Coronary artery (tissue), 2 donors: ENCODE measurements around the gene LUC7L2.
"Not testable (repeated sequence)": the region's sequence is repeated elsewhere in the genome, so short reads cannot be mapped to it uniquely, and the experiment has no call there.

ENCODE experiments used
- DNase-seq: peaks from one replicate; pipeline ENCODE4 v3.0.0-alpha.2; 2017; ENCODE audit warnings: low spot score
- H3K27ac ChIP-seq, 2 donors: fragments of 200-600 bp; sonication (generic); one replicate each; pipeline ENCODE4 v1.5.1; 2016 to 2019
- H3K4me3 ChIP-seq: fragments of 200-600 bp; sonication (generic); 2 replicates; pipeline ENCODE4 v1.5.1; 2016; ENCODE audit warnings: mild to moderate bottlenecking, moderate library complexity
- TF ChIP-seq, protein P1 (sequence below): fragments of 200-600 bp; sonication (generic); IDR thresholded peaks from one replicate; pipeline ENCODE4 v1.5.1; 2019; ENCODE audit warnings: antibody characterized with exemption

LUC7L2 gene, protein sequence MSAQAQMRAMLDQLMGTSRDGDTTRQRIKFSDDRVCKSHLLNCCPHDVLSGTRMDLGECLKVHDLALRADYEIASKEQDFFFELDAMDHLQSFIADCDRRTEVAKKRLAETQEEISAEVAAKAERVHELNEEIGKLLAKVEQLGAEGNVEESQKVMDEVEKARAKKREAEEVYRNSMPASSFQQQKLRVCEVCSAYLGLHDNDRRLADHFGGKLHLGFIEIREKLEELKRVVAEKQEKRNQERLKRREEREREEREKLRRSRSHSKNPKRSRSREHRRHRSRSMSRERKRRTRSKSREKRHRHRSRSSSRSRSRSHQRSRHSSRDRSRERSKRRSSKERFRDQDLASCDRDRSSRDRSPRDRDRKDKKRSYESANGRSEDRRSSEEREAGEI

GRCh38 chr7:139359366-139360209 is at the start of gene LUC7L2:
LUC7L2 (plus strand) TSS chr7:139359894; CDS start chr7:139360262, 368 bp downstream.
- TF ChIP-seq, protein P1, sequence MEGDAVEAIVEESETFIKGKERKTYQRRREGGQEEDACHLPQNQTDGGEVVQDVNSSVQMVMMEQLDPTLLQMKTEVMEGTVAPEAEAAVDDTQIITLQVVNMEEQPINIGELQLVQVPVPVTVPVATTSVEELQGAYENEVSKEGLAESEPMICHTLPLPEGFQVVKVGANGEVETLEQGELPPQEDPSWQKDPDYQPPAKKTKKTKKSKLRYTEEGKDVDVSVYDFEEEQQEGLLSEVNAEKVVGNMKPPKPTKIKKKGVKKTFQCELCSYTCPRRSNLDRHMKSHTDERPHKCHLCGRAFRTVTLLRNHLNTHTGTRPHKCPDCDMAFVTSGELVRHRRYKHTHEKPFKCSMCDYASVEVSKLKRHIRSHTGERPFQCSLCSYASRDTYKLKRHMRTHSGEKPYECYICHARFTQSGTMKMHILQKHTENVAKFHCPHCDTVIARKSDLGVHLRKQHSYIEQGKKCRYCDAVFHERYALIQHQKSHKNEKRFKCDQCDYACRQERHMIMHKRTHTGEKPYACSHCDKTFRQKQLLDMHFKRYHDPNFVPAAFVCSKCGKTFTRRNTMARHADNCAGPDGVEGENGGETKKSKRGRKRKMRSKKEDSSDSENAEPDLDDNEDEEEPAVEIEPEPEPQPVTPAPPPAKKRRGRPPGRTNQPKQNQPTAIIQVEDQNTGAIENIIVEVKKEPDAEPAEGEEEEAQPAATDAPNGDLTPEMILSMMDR = no peak
- Histone ChIP-seq H3K27ac (peak within 1 kb of the TSS; percentile 99), H3K4me3 (peak within 1 kb of the TSS; percentile 99)
- peak; percentile 100 for DNase-seq

- no peak overlapping the region for H3K27ac ChIP-seq
- TF ChIP-seq, protein P1 = no peak
- H3K4me3 ChIP-seq = no peak overlapping the region
- no peak for DNase-seq
Measured at GRCh38 chr7:139317939-139318505, 41.7 kb upstream of the LUC7L2 start.

DNA sequence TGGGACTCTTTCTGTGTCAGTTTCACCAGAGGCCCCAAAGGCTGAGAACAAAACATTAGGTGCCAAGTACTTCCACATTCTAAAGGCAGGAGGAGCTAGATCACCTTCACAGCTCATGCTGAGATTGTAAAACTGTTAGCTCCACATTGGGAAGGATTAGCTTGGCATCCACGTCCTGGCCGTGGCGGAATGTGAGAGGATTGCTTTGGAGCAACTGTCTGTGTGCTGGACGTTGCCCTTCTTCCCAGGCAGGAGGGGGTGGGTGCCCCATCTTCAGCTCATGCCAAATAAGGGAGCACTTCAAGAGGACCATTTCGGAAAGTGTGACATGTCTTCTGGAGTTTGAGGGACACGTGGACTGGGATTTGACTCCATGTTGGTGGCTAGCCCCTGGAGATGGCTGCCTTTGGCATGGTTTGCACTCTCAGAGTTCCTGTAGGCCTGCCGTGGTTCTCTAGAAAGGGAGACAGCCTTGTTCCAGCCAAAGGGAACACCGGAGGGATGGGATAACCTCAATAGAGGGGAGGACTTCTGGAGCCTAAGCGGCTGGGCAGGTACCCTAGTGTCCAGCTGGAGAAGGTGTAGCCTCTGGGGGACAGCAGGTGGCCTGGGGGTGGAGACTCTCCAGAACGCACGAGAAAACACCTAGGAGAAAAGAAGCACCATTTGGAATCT is 38.5 kb upstream of the LUC7L2 start:
- TF ChIP-seq, protein P1 = no peak
- no peak overlapping the region for H3K27ac ChIP-seq
- no peak for DNase-seq
- no peak overlapping the region for H3K4me3 ChIP-seq

DNA sequence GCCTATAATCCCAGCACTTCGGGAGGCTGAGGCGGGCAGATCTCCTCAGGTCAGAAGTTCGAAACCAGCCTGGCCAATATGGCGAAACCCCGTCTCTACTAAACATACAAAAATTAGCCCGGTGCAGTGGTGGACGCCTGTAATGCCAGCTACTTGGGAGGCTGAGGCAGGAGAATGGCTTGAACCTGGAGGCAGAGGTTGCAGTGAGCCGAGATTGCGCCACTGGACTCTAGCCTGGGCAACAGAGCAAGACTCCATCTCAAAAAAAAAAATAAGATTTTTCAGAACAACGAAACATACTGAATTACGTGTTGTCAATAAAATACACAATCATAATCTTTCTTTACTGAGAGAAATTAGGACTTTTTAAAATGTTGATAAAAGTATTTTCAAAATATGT is 35.0 kb upstream of the LUC7L2 start:
- H3K27ac ChIP-seq, H3K4me3 ChIP-seq, DNase-seq: not testable (repeated sequence)

GRCh38 chr7:139328375-139328774 is 31.3 kb upstream of the LUC7L2 start:
- Histone ChIP-seq H3K27ac (no peak overlapping the region), H3K4me3 (no peak overlapping the region)
- no peak for DNase-seq
- TF ChIP-seq, protein P1 = no peak

DNA sequence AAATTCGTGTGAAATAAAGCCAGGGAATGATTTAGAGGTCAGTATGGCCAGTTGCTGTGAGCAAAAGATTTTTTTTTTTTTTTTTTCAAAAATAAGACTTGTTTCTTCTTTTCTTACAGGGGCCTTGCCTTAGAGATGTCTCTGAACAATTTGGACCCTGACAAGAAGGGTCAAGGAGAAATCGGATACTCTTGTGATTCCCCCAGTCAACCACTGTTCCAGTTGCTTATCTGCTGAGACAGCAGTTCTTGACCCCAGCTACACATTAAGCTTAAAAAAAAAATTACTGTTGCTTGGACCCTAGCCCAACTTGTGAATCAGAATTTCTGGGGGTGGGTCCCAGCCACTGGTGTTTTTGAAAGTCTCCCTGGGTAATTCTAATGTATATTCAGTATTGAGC is 30.6 kb upstream of the LUC7L2 start:
- Histone ChIP-seq H3K4me3 (no peak overlapping the region), H3K27ac (no peak overlapping the region)
- no peak for DNase-seq
- TF ChIP-seq, protein P1 = no peak
